HepG2 (cell line): Measurements from ENCODE around the gene CD180. TPM values are rescaled to one million over a fixed set of nuclear protein-coding genes. Genes with fewer than 3 reads are reported as not detected.
A peak's percentile ranks its signal among the peaks of the same experiment; 100 is the strongest.

ENCODE experiments used
- ATAC-seq: fragments of 200-7000 bp; cut with Tn5 transposase; 3 replicates; pipeline ENCODE4 v1.9.1; 2020; ENCODE audit warnings: mild to moderate bottlenecking, moderate library complexity
- BruUV-seq: library from RNA; stranded (reverse); fragments of 400-500 nt; replicated peaks from 2 replicates; lab custom pipeline; 2021; lab: Mats Ljungman, UMichigan
- CTCF ChIA-PET: fragments of 300-600 bp; formaldehyde crosslinking; extraction: SDS; loops from one replicate; lab custom pipeline; 2021; ENCODE audit warnings: low total read pairs, inconsistent platforms, low intra/inter-chr PET ratio; lab: Yijun Ruan, JAX
- POLR2A ChIA-PET: fragments of 350-600 bp; sonication (Branson Sonifier 250); formaldehyde crosslinking; loops from one replicate; lab custom pipeline; 2020; ENCODE audit warnings: antibody characterized with exemption, inconsistent platforms; lab: Yijun Ruan, JAX
- DNase-seq: peaks from one replicate; pipeline ENCODE4 v3.0.0-alpha.2; 2015; ENCODE audit warnings: low spot score
- FAIRE-seq: peaks from 3 replicates; lab custom pipeline; 2011; peaks lifted over from hg19 to GRCh38; lab: Jason Lieb, UNC
- H2AFZ ChIP-seq: one replicate; pipeline ENCODE4 v1.6.1; 2011; ENCODE audit warnings: low read length, inconsistent platforms
- H3K27ac ChIP-seq: fragments of 300-600 bp; 3 replicates; pipeline ENCODE4 v1.8.0; 2011; ENCODE audit warnings: mixed run types, mild to moderate bottlenecking, mixed read lengths, low read length, inconsistent platforms; ENCODE audit not compliant: insufficient read depth; ENCODE audit errors: extremely low read length
- H3K27me3 ChIP-seq, 2 experiments: fragments of 200-600 bp in 1 of 2; 2 replicates in 1 of 2; 3 replicates in 1 of 2; pipeline versions ENCODE4 v1.6.0 to v1.8.0; 2011; ENCODE audit warnings: low read length in 2 of 2, mild to moderate bottlenecking in 2 of 2, moderate library complexity in 2 of 2, inconsistent platforms in 1 of 2; ENCODE audit not compliant: insufficient read depth in 2 of 2, control insufficient read depth in 1 of 2
- H3K36me3 ChIP-seq, 2 experiments: fragments of 200-600 bp in 1 of 2; replicated peaks in 1 of 2; 2 replicates in 1 of 2; 3 replicates in 1 of 2; pipeline versions ENCODE4 v1.5.1 to v1.8.0; 2011; ENCODE audit warnings: low read length in 2 of 2, inconsistent platforms in 1 of 2; ENCODE audit not compliant: insufficient read depth in 2 of 2, control insufficient read depth in 1 of 2
- H3K4me1 ChIP-seq: 2 replicates; pipeline ENCODE4 v1.5.1; 2012; ENCODE audit warnings: low read length, inconsistent platforms; ENCODE audit not compliant: insufficient read depth
- H3K4me2 ChIP-seq: 2 replicates; pipeline ENCODE4 v1.6.0; 2011; ENCODE audit warnings: low read depth, low read length, inconsistent platforms
- H3K4me3 ChIP-seq, 3 experiments: fragments of 200-600 bp in 1 of 3; sonication (generic), shearing (Covaris generic) in 1 of 3; replicated peaks in 1 of 3; 2 replicates each; pipeline ENCODE4 v1.5.1; 2011 to 2016; ENCODE audit warnings: low read length in 3 of 3, inconsistent platforms in 2 of 3, low read depth in 2 of 3, mild to moderate bottlenecking in 2 of 3, control low read depth in 1 of 3, mixed read lengths in 1 of 3; ENCODE audit not compliant: insufficient read depth in 1 of 3
- H3K79me2 ChIP-seq: one replicate; pipeline ENCODE4 v1.6.1; 2011; ENCODE audit warnings: low read length, inconsistent platforms; ENCODE audit not compliant: insufficient read depth
- H3K9ac ChIP-seq: 2 replicates; pipeline ENCODE4 v1.6.0; 2011; ENCODE audit warnings: mild to moderate bottlenecking, low read depth, low read length, inconsistent platforms; ENCODE audit not compliant: insufficient read depth
- H3K9me3 ChIP-seq: 2 replicates; pipeline ENCODE4 v1.5.1; 2012; ENCODE audit warnings: mild to moderate bottlenecking, low read length
- H4K20me1 ChIP-seq: 2 replicates; pipeline ENCODE4 v1.6.0; 2011; ENCODE audit warnings: inconsistent platforms, mild to moderate bottlenecking, low read length, moderate library complexity; ENCODE audit not compliant: insufficient read depth
- CEBPB ChIP-seq: IDR thresholded peaks from 2 replicates; pipeline ENCODE4 v1.6.1; 2011; ENCODE audit warnings: low read depth, low read length, improper control_type of control experiment, borderline replicate concordance
- CEBPG ChIP-seq: IDR thresholded peaks from 2 replicates; pipeline ENCODE4 v1.6.1; 2016
- HMGA1 ChIP-seq: sonication (generic); formaldehyde crosslinking; conservative IDR thresholded peaks from 2 replicates; pipeline ENCODE4 v1.4.0; 2020; ENCODE audit warnings: missing genetic modification reagents
- POLR2AphosphoS5 ChIP-seq: IDR thresholded peaks from 2 replicates; pipeline ENCODE4 v1.6.1; 2012; ENCODE audit warnings: low read depth, low read length
- SNAI1 ChIP-seq: sonication (generic); formaldehyde crosslinking; IDR thresholded peaks from 2 replicates; pipeline ENCODE4 v1.5.0; 2020; ENCODE audit warnings: mild to moderate bottlenecking, missing genetic modification reagents, borderline replicate concordance
- ZNF7 ChIP-seq: IDR thresholded peaks from 2 replicates; pipeline ENCODE4 v1.6.1; 2016; ENCODE audit warnings: missing biosample characterization, missing genetic modification reagents
- ZNF724P ChIP-seq: sonication (generic); formaldehyde crosslinking; IDR thresholded peaks from 2 replicates; pipeline ENCODE4 v1.8.0; 2022; ENCODE audit warnings: missing genetic modification reagents, borderline replicate concordance
- ZNF747 ChIP-seq: sonication (generic); formaldehyde crosslinking; IDR thresholded peaks from 2 replicates; pipeline ENCODE4 v1.8.1; 2023; ENCODE audit warnings: missing genetic modification reagents, mild to moderate bottlenecking, borderline replicate concordance
- WGBS: methylation state at CpG from one replicate; pipeline ENCODE4 v1.1.6; 2017; ENCODE audit warnings: low lambda C conversion rate; 5-methylcytosine and 5-hydroxymethylcytosine counted together
- in situ Hi-C: cut with HindIII; loops from 2 replicates; pipeline ENCODE4 v1.10.0; 2017; ENCODE audit warnings: low pct_unique_long_range_greater_than_20kb; ENCODE audit not compliant: extremely low pct_ligation_motif_present
- intact Hi-C: fragments of 100-400 bp; cut with micrococcal nuclease; formaldehyde crosslinking; loops from one replicate; pipeline ENCODE4 v1.10.0; 2022; ENCODE audit not compliant: unreplicated experiment
- polyA plus RNA-seq, 8 experiments: library from polyadenylated mRNA; depleted of rRNA in 3 of 8; stranded (reverse) in 7 of 8; unstranded in 1 of 8; fragments of >200 nt; fragmentation: Illumina TruSeq in 4 of 8; extraction: Trizol in 4 of 8; gene quantifications; 2 replicates each; pipeline versions ENCODE4 v1.2.1 to v1.2.3, GENCODE V29; 2011 to 2016; ENCODE audit warnings: low read depth in 4 of 8, missing spikeins in 1 of 8, mixed read lengths in 1 of 8; ENCODE audit not compliant: insufficient read depth in 1 of 8
- total RNA-seq, 5 experiments: library from RNA; depleted of rRNA; stranded (reverse); fragments of >200 nt; fragmentation: Illumina TruSeq; extraction: Trizol; gene quantifications; 2 replicates each; pipeline ENCODE4 v1.2.3, GENCODE V29; 2016; ENCODE audit warnings: low read depth in 1 of 5
- TF ChIP-seq, protein P1 (sequence below): sonication (generic); formaldehyde crosslinking; IDR thresholded peaks from 2 replicates; pipeline ENCODE4 v1.4.0; 2020; ENCODE audit warnings: missing genetic modification reagents

Gene CD180
- total and polyA plus RNA-seq, 2 of the 13 experiments (the other 11 are each of a cell fraction or from before 2014, with no cell fraction given): not detected

DNA sequence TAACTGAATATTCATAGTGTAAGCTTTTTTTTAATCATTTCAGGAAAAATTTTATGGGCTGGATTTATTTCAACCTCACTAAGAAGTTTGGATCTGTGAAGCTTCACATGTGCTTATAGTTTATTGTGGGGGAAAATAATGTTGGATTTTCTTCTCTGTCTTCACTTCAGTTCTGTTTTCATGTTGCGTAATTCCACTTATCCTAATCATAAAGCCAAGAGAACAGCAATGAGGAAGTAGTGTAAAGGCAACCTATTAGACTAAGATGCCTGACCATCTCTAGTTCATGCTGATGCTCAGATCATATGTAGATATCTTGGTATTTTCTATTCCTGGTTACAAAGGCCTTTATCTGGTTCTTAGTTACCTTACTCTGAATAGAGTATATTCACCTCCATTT, 50.0 kb downstream of the CD180 start:
- in situ Hi-C loops (no loop called here), intact Hi-C loops (no loop called here)
- Histone ChIP-seq H3K27me3 (no peaks in the 10 kb centered on the region), H3K9me3 (no peaks in the 10 kb centered on the region), H3K79me2 (no peaks in the 10 kb centered on the region), H4K20me1 (no peaks in the 10 kb centered on the region), H3K4me2 (no peak overlapping the region), H2AFZ (no peak overlapping the region), H3K4me1 (peaks cover 56% of the 10 kb centered on the region), H3K4me3 (no peak overlapping the region), H3K36me3 (peaks cover 3 to 16% of the 10 kb centered on the region in 2 experiments; a peak in 3 of 5 replicates)
- BruUV-seq: no TSS peak
- FAIRE-seq (no peak), DNase-seq (no peak)
- 97% methylated on average over 1 of the region's 1 CpG for WGBS
- CTCF ChIA-PET: no interaction called here
- TF ChIP-seq ZNF747 (CRISPR knock-in tag): no peak
- peak; percentile 65 for TF ChIP-seq CEBPG (CRISPR knock-in tag)
- TF ChIP-seq, protein P1, sequence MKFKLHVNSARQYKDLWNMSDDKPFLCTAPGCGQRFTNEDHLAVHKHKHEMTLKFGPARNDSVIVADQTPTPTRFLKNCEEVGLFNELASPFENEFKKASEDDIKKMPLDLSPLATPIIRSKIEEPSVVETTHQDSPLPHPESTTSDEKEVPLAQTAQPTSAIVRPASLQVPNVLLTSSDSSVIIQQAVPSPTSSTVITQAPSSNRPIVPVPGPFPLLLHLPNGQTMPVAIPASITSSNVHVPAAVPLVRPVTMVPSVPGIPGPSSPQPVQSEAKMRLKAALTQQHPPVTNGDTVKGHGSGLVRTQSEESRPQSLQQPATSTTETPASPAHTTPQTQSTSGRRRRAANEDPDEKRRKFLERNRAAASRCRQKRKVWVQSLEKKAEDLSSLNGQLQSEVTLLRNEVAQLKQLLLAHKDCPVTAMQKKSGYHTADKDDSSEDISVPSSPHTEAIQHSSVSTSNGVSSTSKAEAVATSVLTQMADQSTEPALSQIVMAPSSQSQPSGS (CRISPR knock-in tag): no peak
- TF ChIP-seq HMGA1 (CRISPR knock-in tag): no peak
- TF ChIP-seq ZNF724P: no peak
- TF ChIP-seq ZNF7 (CRISPR knock-in tag): 0 out of 2 replicates have a peak, but pooled peaks have one; percentile 28
- peak; percentile 78 for TF ChIP-seq CEBPB
- TF ChIP-seq SNAI1 (CRISPR knock-in tag): no peak
- TF ChIP-seq POLR2AphosphoS5: no peak
- TF ChIP-seq, all 625 proteins: peak for 3
- ATAC-seq: no peak
- Histone ChIP-seq H3K9ac (no peak overlapping the region), H3K27ac (no peak overlapping the region)
- POLR2A ChIA-PET: no interaction called here
